Panc1 (cell line): ENCODE data around the gene KDM2A. TPM values are rescaled to one million over a fixed set of nuclear protein-coding genes. Genes with fewer than 3 reads are reported as not detected.
A peak's percentile ranks its signal among the peaks of the same experiment; 100 is the strongest.

ENCODE experiments used
- ATAC-seq: fragments of 200-7000 bp; cut with Tn5 transposase; 2 replicates; pipeline ENCODE4 v1.9.1; 2020; ENCODE audit warnings: mild to moderate bottlenecking, moderate library complexity
- BruUV-seq: library from RNA; stranded (reverse); fragments of 400-500 nt; replicated peaks from 2 replicates; lab custom pipeline; 2021; lab: Mats Ljungman, UMichigan
- CTCF ChIA-PET: fragments of 300-600 bp; sonication (Branson Sonifier 250); formaldehyde crosslinking; loops from one replicate; lab custom pipeline; 2022; ENCODE audit warnings: antibody characterized with exemption; lab: Charles Lee
- POLR2A ChIA-PET: fragments of 300-600 bp; sonication (Branson Sonifier 250); formaldehyde crosslinking; loops from one replicate; lab custom pipeline; 2022; ENCODE audit warnings: antibody characterized with exemption; lab: Charles Lee
- DNase-seq: peaks from one replicate; pipeline ENCODE4 v3.0.0-alpha.2; 2010; ENCODE audit warnings: low read depth, low spot score
- H3K27ac ChIP-seq: 2 replicates; pipeline ENCODE4 v1.5.1; 2011; ENCODE audit warnings: mild to moderate bottlenecking, low read length, inconsistent platforms
- H3K27me3 ChIP-seq: fragments of 200-500 bp; sonication (Bioruptor generic); 2 replicates; pipeline ENCODE4 v1.6.0; 2014; ENCODE audit warnings: low read length, inconsistent platforms; ENCODE audit not compliant: control insufficient read depth, insufficient read depth
- H3K36me3 ChIP-seq: fragments of 200-500 bp; sonication (Bioruptor generic); 2 replicates; pipeline ENCODE4 v1.5.1; 2014; ENCODE audit warnings: inconsistent platforms, mild to moderate bottlenecking, low read length, moderate library complexity; ENCODE audit not compliant: control insufficient read depth, insufficient read depth
- H3K4me1 ChIP-seq: 2 replicates; pipeline ENCODE4 v1.5.1; 2011; ENCODE audit warnings: inconsistent platforms, mild to moderate bottlenecking, low read length, moderate library complexity; ENCODE audit not compliant: control insufficient read depth, insufficient read depth
- H3K4me3 ChIP-seq, 2 experiments: 2 replicates each; pipeline ENCODE4 v1.5.1; 2011 to 2012; ENCODE audit warnings: low read depth in 2 of 2, low read length in 2 of 2, mild to moderate bottlenecking in 2 of 2, inconsistent platforms in 1 of 2, moderate library complexity in 1 of 2
- H3K9me3 ChIP-seq: fragments of 200-500 bp; sonication (Bioruptor generic); 2 replicates; pipeline ENCODE4 v1.5.1; 2014; ENCODE audit warnings: low read depth, mild to moderate bottlenecking, inconsistent platforms, low read length, moderate library complexity; ENCODE audit not compliant: control insufficient read depth, insufficient read depth
- CTCF ChIP-seq: fragments of 450-650 bp; IDR thresholded peaks from 2 replicates; pipeline ENCODE4 v1.5.1; 2017; ENCODE audit warnings: mild to moderate bottlenecking
- POLR2AphosphoS5 ChIP-seq: IDR thresholded peaks from 2 replicates; pipeline ENCODE4 v1.6.1; 2012; ENCODE audit warnings: mild to moderate bottlenecking, low read depth, low read length, moderate library complexity
- REST ChIP-seq, 2 experiments: IDR thresholded peaks; 2 replicates each; pipeline ENCODE4 v1.6.1; 2011 to 2012; ENCODE audit warnings: low read depth in 2 of 2, control low read depth in 1 of 2, low read length in 1 of 2, mild to moderate bottlenecking in 1 of 2, moderate library complexity in 1 of 2; ENCODE audit not compliant: insufficient read depth in 1 of 2
- SIN3A ChIP-seq: IDR thresholded peaks from 2 replicates; pipeline ENCODE4 v1.6.1; 2012; ENCODE audit warnings: low read depth, mild to moderate bottlenecking, low read length, moderate library complexity, borderline replicate concordance; ENCODE audit not compliant: insufficient read depth
- TCF7L2 ChIP-seq: IDR thresholded peaks from 2 replicates; pipeline ENCODE4 v1.6.1; 2011; ENCODE audit warnings: mild to moderate bottlenecking, low read depth, low read length, inconsistent platforms
- in situ Hi-C: cut with HindIII; loops from 2 replicates; pipeline ENCODE4 v1.10.0; 2016; ENCODE audit warnings: low sequenced_read_pairs, low pct_unique_long_range_greater_than_20kb
- intact Hi-C: fragments of 100-400 bp; cut with micrococcal nuclease; formaldehyde crosslinking; loops from one replicate; pipeline ENCODE4 v1.10.0; 2022; ENCODE audit not compliant: unreplicated experiment
- total RNA-seq: library from RNA; stranded (reverse); gene quantifications from one replicate; pipeline ENCODE4 v1.2.1, GENCODE V29; 2021; ENCODE audit not compliant: unreplicated experiment

KDM2A gene
- total RNA-seq, 1 experiment from 2014 or later: 112 TPM

- H3K4me1 ChIP-seq: 0 out of 2 replicates have a peak, but pooled peaks cover under 1% of the 10 kb centered on the region
Measured at GRCh38 chr11:67295846-67296245, 176.8 kb downstream of the KDM2A start.

GRCh38 chr11:67298786-67299185 lies 179.7 kb downstream of the KDM2A start:
- TF ChIP-seq TCF7L2 (no peak), POLR2AphosphoS5 (no peak), CTCF (no peak), SIN3A (no peak), REST (IDR thresholded peaks at IDR 0.05; ENCODE audit: insufficient read depth in 1 of 2, low read depth in 2 of 2, low read length in 1 of 2) (no peak)
- Histone ChIP-seq H3K27ac (no peak overlapping the region), H3K9me3 (no peaks in the 10 kb centered on the region), H3K4me3 (no peak overlapping the region), H3K27me3 (no peaks in the 10 kb centered on the region), H3K36me3 (no peaks in the 10 kb centered on the region; the same call in 1 of the 2 replicates), H3K4me1 (peaks cover 18% of the 10 kb centered on the region)
- in situ Hi-C loops (no loop called here), intact Hi-C loops (no loop called here)
- no peak for DNase-seq
- BruUV-seq: TSS peak; percentile 45
- ChIA-PET CTCF (interaction anchor here (0.6 kb wide), 2 partner anchors 46 to 218 kb away, joined by 3 read pairs; no protein-coding TSS in a partner anchor), POLR2A (no interaction called here)
- no peak for ATAC-seq

More at GRCh38 chr11:67295846-67296245, 176.8 kb downstream of the KDM2A start:
- no peak for TF ChIP-seq POLR2AphosphoS5
- no peak for TF ChIP-seq REST (IDR thresholded peaks at IDR 0.05; ENCODE audit: insufficient read depth in 1 of 2, low read depth in 2 of 2, low read length in 1 of 2)
- TF ChIP-seq SIN3A: no peak
- TF ChIP-seq CTCF: no peak
- no peak for TF ChIP-seq TCF7L2
- Histone ChIP-seq H3K27me3 (no peaks in the 10 kb centered on the region), H3K9me3 (no peaks in the 10 kb centered on the region), H3K27ac (no peak overlapping the region), H3K36me3 (0 out of 2 replicates have a peak, but pooled peaks cover 2% of the 10 kb centered on the region), H3K4me3 (no peak overlapping the region)
- intact Hi-C loops: no loop called here
- ChIA-PET POLR2A (interaction anchor here (0.6 kb wide), 2 partner anchors 58 to 99 kb away, joined by 3 to 4 read pairs; partner anchors contain the start of gene POLD4), CTCF (interaction anchor here (0.6 kb wide), 1 partner anchor 169 kb away, joined by 3 read pairs; no protein-coding TSS in a partner anchor)
- TSS peak; percentile 18 for BruUV-seq
- no peak for ATAC-seq
- in situ Hi-C loops: no loop called here
- DNase-seq: no peak
